CMK (cell line): ENCODE results near the gene ZNF10.
A peak's percentile ranks its signal among the peaks of the same experiment; 100 is the strongest.

ENCODE experiments used
- DNase-seq: peaks from one replicate; pipeline ENCODE4 v3.0.0-alpha.2; 2010; ENCODE audit warnings: low read depth

The ZNF10 gene

DNA sequence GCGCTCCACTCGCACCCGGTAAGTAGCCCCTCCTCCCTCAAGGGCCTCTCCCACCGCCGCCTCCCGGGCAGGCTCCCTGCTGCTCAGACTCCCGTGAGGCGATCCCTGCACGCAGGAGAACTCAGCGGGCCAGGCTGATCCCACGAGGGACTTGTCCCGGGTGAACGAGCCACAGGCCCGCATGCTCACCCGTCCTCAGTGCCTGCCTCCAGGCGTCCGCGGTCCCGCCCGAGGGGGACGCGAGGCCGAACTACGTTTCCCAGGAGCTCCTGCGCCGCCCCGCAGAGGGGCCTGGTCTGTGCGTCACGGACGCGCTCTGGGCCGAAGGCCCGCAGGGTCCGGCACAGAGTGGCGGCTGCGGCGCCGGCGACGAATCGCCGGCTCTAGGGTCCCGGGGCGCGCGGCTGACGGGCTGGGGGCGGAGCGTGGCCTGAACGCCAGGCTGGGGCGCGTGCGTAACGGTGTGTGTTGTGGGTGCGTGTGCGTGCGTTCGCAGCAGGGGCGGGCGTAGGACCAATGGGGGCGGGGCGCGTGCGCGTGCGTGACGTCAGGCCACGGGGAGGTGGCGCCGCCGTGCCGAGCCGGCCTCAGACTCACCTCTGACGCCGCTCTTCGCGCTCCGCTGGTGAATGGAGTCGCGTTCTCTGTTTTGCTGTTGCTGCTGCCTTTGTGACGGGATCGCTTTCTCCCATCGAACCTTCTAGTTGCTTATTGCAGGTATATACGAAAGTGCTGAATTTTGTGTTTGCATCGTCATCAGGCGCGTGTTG lies at the start of gene ZNF10, which contains the start of gene ZNF891:
TSS of gene ZNF10 (plus strand) at position 590 of the 770 bp plus-strand sequence. CDS start 13,866 bp downstream, outside the sequence.
TSS of gene ZNF891 (minus strand) at position 237 of the 770 bp plus-strand sequence. CDS start 8,356 bp downstream, outside the sequence.
- DNase-seq: peak; percentile 92

DNA sequence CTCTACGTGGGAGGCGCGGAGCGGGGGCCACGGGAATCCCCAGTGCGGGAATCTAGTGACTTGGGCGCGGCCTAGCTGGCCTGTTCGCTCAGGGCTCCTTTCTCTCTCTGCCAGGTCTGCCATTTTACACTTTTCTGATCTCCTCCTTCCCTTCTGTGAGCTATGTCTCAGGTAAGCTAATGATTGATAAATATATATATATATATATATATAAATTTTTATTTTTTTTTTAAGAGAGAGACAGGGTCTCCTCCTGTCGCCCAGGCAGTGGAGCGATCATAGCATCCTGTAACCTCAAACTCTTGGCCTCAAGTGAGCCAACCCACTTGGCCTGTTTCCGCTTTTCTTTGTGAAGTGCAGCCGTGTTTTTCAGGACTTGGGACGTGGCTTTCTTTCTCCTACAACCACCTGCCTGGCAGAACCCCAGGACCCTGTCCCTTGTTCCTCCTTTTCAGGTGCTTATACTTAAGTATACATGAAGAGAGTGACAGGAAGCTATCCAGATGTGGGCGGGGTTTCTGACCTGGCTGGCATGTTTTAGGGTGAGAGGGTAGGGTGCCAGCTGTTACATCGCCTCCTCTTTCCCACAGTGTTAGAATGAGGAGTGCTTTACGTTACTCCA lies 49.2 kb upstream of the ZNF10 start:
- no peak for DNase-seq

DNA sequence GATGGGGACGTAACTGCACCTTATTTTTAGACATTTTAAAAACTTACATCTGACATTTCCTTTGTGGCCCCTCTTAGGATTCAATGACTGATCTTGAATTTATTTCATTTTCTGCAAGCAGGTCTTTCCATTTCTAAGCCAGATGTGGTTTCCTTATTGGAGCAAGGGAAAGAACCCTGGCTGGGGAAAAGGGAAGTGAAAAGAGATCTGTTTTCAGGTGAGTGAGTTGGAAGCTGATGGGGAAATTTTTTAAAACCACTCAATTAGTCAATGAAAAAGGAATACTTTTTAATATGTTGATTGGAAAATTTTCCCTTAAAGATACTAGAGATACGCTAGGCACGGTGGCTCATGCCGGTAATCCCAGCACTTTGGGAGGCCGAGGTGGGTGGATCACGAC lies 47.1 kb upstream of the ZNF10 start:
- DNase-seq: no peak

DNA sequence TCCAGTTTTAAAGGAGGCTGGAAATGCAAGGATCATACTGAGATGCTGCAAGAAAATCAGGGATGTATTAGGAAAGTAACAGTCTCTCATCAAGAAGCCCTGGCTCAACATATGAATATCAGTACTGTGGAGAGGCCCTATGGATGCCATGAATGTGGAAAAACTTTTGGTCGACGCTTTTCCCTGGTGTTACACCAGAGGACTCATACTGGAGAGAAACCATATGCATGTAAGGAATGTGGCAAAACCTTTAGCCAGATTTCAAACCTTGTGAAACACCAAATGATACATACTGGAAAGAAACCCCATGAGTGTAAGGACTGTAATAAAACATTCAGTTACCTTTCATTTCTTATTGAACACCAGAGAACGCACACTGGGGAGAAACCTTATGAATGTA lies 24.8 kb upstream of the ZNF10 start:
- DNase-seq: no peak

DNA sequence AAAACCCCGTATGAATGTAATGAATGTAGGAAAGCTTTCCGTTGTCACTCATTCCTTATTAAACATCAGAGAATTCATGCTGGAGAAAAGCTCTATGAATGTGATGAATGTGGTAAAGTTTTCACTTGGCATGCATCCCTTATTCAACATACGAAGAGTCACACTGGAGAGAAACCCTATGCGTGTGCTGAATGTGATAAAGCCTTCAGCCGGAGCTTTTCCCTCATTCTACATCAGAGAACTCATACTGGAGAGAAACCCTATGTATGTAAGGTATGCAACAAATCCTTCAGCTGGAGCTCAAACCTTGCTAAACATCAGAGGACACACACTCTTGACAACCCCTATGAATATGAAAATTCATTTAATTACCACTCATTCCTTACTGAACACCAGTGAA lies 24.2 kb upstream of the ZNF10 start:
- no peak for DNase-seq

DNA sequence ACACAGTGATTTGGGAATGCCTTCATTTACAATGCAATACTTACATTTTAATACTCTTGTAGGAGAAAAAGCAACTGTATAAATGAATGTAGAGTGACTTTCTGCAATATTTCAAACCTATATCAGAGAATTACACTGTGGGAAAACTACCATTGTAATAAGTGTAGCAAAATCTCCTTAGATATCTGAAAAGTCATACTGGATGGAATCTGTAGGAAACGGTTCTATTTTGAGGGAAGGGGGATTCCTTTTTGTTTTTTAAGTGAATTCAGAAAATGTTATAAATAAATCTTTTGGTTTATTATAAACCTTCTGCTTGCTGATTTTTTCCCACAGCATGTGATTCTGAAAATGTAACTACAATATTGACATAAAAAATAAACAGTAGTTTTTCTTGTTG lies 23.3 kb upstream of the ZNF10 start:
- no peak for DNase-seq

DNA sequence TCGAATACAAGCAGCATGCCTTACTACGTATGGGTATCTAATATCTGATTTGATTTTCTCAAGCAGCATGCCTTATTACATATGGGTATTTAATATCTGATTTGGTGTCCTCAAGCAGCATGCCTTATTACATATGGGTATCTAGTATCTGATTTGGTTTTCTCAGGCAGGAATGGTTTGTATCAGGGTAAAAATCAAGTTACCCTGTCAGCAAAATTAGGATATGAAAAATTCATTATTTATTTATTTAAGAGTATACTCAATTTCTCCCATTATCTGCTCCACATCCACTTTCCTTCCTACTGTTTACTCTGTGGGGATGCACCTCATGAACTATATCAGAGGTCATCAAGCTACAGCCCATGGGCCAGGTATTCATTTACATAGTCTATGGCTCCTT lies 22.3 kb upstream of the ZNF10 start:
- no peak for DNase-seq

DNA sequence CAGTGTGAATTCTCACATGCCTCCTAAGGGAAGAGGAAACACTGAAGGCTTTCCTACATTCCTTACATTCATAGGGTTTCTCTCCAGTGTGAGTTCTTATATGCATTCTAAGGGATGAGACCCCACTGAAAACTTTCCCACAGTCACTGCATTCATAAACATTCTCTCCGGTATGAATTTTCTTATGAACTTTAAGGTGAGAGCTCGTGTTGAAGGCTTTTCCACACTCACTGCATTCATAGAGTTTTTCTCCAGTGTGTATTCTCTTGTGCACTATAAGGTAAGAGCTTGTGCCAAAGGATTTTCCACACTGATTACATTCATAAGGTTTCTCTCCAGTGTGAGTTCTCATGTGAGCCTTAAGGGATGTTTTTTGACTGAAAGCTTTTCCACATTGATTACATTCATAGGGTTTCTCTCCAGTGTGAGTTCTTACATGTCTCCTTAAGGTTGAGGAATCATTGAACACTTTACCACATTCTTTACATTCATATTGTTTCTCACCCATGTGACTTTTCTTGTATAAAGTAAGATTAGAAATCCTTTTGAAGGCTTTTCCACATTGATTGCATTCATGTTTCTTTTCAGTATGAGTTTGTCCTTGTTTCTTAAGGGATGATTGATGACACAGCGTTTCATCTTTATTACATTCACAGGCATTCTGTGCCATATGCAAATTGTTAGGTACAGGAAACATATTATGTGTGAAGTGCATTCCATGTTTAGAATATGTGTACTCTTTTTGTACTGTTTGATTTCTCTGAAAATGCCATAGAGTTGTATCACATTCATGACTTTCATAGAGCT lies 9.8 kb upstream of the ZNF10 start:
- DNase-seq: no peak

DNA sequence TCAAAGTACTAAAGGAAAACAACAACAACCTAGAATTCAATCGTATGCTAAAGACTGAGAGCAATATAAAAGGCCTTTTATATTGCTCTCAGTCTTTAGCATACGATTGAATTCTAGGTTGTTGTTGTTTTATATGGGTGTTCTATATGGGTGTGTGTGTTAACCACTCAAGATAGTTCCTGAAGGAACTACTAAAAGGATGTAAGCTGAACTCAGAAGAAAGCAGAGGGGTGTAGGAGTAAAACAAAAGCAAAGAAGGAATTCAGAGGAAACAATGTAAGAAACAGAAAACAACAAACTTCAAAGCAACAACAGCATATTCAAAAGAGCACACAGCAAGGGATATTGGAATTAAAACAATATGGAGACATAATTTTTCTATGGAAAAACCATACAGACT lies 5.8 kb upstream of the ZNF10 start:
- DNase-seq: no peak

DNA sequence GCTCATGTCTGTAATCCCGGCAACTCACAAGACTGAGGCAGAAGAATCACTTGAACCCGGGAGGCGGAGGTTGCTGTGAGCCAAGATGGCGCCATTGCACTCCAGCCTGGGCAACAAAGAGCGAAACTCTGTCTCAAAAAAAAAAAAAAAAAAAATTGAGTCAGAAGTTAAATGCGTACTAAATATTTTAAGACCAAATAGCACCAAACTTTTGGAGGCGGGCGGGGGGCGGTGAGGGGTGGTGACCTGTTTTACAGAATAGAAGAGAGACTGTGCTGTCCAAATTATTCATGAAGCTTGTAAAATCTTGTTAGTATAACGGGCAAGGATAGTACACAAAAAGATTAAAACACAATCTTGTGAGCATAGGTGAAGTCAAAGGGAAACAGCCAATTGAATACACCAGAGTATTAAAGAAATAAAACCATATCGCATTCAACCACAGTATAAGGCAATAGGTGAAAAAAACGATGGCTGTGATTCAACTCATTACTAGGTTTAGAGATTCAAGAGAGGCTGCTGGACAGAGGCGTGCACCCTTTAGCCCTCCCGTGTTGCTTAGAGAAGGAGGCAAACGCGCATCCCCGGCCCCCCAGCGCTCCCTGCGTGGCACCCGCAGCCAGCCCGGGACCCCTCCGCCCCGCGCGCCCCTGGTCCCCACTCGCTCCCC lies 924 bp upstream of the ZNF10 start:
- DNase-seq: no peak

DNA sequence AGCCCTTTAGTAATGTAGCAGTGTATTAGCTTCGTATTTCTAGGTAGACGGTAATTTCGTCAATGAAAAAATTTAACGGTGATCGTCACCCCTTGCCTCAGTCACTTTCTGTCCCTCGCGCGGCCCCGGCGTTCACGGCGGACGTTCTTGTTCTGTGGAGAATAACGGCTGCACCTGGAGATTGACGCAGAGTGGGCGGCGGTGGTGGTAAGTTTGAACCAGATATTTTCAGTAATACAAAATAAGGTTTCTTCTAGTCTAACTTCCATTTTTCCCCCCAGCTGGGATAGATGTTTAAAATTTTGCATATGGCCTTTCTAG lies 341 bp downstream of the ZNF10 start:
- no peak for DNase-seq

DNA sequence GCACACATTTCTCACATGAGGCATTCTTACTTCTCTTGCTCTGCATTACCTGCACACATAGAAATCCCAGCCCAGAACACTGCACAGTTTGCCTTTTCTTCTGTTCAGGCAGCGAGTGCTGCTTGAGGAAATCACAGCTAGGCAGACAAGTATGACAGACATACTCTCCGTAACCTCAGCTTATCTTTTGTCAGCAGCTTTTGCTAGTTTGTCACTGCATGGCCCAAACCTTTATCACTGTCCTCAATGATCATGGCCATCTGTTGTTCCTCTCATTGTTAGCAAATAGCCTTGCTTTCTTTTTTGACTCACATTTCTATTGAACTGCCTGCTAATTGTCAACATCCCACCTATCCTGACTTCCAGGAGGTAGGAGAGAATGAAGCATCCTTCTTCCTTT lies 5.3 kb downstream of the ZNF10 start:
- no peak for DNase-seq

DNA sequence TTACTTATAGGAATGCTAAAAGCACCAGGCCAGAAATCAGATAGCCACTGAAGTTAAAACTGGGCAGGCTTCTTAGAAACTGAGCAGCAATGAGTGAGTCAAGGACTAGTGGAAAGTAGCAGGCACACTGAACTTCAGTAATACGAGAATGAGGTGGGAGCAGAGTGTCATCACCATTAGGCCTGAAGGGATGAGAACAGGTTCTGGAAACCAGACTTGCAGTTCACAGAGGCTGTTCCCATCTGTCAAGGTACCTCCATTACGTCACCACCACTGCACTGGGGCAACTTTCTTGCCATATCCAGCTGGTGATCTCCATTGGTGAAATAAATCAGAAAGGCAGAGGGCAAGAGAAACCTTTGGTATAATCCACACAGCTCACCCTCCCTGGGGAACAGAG lies 15.6 kb downstream of the ZNF10 start:
- no peak for DNase-seq

DNA sequence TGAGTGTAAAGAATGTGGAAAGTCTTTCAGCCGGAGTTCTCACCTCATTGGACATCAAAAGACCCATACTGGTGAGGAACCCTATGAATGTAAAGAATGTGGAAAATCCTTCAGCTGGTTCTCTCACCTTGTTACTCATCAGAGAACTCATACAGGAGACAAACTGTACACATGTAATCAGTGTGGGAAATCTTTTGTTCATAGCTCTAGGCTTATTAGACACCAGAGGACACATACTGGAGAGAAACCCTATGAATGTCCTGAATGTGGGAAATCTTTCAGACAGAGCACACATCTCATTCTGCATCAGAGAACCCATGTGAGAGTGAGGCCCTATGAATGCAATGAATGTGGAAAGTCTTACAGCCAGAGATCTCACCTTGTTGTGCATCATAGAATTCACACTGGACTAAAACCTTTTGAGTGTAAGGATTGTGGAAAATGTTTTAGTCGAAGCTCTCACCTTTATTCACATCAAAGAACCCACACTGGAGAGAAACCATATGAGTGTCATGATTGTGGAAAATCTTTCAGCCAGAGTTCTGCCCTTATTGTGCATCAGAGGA lies 25.8 kb downstream of the ZNF10 start:
- no peak for DNase-seq

DNA sequence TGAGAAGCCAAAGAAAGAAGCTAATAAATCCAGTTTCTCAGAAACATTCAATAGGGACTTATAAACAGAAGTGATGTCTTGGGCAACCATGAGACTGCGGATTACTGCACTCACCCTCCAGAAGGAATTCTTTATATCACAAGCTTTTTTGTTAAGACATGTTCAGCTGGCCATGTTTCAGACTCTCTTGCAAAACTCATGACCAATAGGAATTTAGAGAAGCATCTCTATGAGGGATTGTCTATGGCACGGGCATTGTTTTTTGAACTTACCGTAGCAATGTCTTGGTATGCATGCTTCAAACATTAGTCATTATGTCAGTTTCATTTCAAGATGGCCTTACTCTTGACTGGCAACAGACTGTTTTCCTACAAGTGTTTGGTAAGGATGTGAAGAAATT lies 35.3 kb downstream of the ZNF10 start:
- no peak for DNase-seq

DNA sequence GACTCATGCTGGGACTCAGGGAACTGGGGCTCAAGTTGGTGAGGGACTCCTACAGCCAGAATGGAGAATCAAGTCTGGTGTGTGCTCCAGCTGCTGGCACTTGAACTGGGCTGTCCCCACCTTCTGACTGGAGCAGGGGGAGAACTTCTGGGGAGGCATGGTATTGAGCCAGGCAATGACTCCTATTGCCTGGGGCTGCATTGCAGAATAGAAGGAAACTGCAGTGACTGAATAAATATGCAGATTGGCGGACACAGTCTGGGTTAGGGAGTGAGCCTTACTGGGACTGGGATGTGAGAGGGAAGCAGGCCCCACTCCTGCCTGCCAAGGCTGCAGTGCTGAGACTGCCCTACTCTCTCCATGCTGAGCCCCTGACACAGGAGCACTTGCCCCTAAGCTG lies 42.1 kb downstream of the ZNF10 start:
- no peak for DNase-seq

DNA sequence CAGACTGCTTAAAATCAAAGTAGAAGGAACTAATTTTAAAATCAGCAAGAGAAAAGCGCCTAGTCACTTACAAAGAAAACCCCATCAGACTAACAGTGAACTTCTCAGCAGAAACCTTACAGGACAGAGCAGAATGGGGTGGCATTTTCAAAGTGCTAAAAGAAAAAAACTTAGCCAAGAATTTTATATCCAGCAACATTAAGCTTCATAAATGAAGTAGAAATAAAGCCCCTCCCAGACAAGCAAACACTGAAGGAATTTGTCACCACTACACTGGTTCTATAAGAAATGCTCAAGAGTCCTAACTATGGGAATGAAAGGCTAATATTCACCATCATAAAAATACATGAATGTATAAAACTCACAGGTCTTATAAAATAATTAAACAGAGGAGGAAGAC lies 44.5 kb downstream of the ZNF10 start:
- DNase-seq: no peak

DNA sequence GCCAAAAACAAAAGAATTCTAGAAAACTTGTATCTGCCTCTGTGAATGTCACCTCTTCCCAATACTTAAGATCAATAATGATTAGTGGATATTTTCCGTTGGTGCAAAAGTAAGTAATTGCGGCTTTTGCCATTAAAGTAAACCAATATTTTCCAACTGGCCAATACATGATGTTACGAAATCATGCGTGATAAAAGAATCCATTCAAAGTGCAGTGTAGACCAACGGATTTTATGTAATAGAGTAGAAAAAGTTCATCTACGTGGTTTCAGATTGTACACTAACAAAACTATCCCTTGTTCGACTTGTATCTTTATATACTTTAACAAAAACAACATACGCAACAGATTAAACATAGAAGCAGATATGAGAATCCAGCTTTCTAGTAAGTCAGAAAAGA lies 50.2 kb downstream of the ZNF10 start:
- DNase-seq: no peak

DNA sequence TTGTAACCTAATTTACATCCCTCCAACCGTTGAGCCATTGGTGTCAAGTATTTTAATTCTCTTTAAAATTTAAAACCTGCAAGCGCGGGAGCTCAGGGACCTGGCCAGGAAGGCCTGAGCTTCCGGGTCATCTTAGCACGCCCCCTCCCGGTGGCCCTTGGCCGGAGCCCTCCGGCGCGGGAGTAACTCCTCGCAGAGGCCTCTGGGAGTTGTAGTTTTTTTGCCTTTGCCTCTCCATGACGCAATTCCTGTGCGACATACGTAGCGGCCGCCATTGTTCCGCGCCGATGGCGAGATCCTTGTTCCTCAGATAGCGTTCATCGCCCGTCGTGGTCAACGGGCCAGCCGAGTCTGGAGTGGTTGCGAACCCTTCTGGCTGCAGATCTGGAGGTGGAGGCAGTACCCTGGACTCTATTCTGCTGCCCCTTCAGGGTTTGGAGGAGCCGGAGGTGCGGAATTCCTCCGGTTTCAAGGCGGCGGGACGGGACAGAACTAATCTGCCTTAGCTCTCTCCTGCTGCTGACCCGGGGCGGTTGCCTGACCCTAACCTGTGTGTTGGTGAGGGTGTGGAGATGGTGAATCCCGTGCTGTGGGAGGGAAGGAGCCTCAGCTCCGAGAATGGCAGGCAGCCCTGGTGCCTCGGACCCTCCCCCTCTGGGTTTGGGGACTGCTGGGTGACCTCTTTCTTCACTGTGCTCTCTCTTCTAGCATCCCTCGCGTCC lies 51.0 kb downstream of the ZNF10 start, which contains the start of gene ZNF268:
TSS of gene ZNF268 (plus strand) at position 258 of the 722 bp plus-strand sequence. CDS start 503 bp downstream, outside the sequence.
- DNase-seq: peak; percentile 93

DNA sequence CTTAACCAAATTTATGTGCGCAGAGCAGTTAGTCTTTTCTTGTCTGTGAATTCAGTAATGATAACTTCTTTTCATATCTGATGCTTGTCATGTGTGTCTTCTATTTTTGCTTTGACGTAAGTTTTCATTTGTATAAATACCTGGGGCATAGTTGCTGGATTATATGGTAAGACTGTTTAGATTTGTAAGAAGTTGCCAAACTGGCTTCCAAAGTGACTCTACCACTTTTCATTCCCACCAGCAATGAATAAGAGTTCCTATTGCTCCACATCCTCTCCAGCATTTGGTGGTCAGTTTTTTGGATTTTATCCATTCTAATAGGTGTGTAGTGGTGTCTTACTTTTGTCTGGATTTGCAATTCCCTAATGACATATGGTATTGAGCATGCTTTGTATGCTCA lies 59.7 kb downstream of the ZNF10 start:
- DNase-seq: no peak

DNA sequence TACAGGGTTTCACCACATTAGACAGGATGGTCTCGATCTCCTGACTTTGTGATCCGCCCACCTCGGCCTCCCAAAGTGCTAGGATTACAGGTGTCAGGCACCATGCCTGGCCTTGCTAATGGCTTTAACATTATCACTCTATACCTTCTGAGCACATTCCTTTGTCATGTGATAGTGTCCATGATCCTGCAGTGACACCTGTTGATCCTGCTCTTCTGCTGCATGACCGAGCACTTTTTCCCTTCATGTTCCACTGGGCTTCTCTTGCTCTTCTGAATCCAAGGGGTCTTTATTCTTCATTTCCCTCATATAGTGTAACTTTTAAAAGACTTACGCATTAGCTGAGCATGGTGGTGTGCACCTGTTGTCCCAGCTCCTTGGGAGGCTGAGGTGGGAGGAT lies 62.4 kb downstream of the ZNF10 start:
- no peak for DNase-seq
